Peyer's patch (tissue), 4 donors: ENCODE measurements around the gene NFIB.

Source experiments
- CTCF ChIP-seq, 6 experiments: fragments of 450-650 bp in 4 of 6; fragments of 200-600 bp in 2 of 6; sonication (generic) in 1 of 6; IDR thresholded peaks; one replicate each; pipeline ENCODE4 v1.5.1; 2017 to 2019; ENCODE audit warnings: antibody characterized with exemption in 6 of 6, mild to moderate bottlenecking in 3 of 6, moderate library complexity in 1 of 6
- POLR2A ChIP-seq, 2 donors: fragments of 450-650 bp; IDR thresholded peaks; one replicate each; pipeline ENCODE4 v1.5.1; 2017; ENCODE audit warnings: antibody characterized with exemption in 2 of 2, mild to moderate bottlenecking in 2 of 2, moderate library complexity in 2 of 2

- TF ChIP-seq POLR2A (IDR thresholded peaks at IDR 0.05) (no peak), CTCF (IDR thresholded peaks at IDR 0.05) (no peak)
Measured at GRCh38 chr9:14310311-14310710, 3.6 kb downstream of the NFIB start.
